ENCODE data around the gene LTF. TPM values are rescaled to one million over a fixed set of nuclear protein-coding genes. Genes with fewer than 3 reads are reported as not detected.

LTF gene
- total RNA-seq, 1 donor from 2014 or later = 14.3 TPM

DNA sequence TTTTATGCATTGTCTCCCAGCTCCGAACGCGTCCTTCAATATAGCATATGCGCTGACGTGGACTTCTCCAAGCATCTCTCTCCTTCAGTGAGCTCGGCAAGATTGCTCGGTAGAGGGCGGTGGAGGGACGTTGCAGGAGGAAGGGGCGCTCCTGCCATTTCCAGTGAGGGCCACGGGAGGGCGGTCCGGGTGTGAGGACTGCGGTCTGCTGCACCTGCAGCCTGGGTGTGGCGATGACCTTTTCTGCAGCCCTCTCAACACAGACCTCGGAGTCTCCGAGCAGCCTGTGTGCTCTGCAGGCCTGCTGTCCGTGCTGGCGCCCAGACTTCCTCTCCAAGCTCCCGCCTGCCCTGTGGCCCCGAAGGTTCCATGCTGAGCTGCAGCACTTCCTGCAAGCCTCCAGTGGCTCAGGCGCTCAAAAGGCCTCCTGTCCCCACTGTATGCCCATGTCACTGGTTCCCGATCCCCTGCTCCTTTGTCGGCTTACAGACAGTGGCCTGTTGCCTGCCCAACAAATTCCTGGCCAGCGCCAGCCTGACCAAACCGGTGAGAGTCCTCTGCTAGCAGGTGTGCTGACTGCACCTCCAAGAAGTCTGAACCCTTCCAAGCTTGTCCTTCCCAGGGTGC, 24.1 kb upstream of the LTF start:
- DNase-seq (peak; percentile 95), ATAC-seq (peak; percentile 99)
- intact Hi-C loops (cut with DNase I) = no loop called here
- TF ChIP-seq, protein P1, sequence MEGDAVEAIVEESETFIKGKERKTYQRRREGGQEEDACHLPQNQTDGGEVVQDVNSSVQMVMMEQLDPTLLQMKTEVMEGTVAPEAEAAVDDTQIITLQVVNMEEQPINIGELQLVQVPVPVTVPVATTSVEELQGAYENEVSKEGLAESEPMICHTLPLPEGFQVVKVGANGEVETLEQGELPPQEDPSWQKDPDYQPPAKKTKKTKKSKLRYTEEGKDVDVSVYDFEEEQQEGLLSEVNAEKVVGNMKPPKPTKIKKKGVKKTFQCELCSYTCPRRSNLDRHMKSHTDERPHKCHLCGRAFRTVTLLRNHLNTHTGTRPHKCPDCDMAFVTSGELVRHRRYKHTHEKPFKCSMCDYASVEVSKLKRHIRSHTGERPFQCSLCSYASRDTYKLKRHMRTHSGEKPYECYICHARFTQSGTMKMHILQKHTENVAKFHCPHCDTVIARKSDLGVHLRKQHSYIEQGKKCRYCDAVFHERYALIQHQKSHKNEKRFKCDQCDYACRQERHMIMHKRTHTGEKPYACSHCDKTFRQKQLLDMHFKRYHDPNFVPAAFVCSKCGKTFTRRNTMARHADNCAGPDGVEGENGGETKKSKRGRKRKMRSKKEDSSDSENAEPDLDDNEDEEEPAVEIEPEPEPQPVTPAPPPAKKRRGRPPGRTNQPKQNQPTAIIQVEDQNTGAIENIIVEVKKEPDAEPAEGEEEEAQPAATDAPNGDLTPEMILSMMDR (IDR thresholded peaks at IDR 0.05) = peak; percentile 97
- Histone ChIP-seq H3K4me1 (peaks cover 7% of the 10 kb centered on the region), H3K27me3 (no peaks in the 10 kb centered on the region), H3K36me3 (no peaks in the 10 kb centered on the region), H3K9me3 (no peaks in the 10 kb centered on the region), H3K27ac (no peak overlapping the region), H3K4me3 (peak overlapping the region; percentile 8)

DNA sequence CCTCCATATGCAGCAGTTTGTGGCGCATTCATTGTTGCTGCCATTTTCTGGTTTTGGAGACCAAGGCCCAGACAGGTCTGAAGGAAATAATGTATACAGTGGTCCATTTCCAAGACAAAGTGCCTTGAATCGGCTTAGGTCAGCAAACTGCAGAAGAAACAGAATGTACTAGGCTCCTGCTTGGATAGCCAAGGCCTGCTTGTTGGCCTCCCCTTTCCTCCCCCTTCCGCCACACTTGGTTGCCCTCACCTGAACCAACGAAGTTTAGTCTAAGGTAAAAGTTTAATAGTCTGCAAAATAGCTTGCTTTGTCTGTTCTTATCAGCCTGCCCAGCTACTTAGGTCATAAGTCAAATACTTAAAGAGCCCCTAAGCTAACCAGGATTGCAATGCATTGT, 21.1 kb upstream of the LTF start:
- no peak overlapping the region for H3K27ac ChIP-seq
- TF ChIP-seq, protein P1 (IDR thresholded peaks at IDR 0.05) = no peak
- no peak for ATAC-seq
- no peaks in the 10 kb centered on the region for H3K9me3 ChIP-seq
- H3K4me1 ChIP-seq = peaks cover 7% of the 10 kb centered on the region
- H3K27me3 ChIP-seq = no peaks in the 10 kb centered on the region
- no peak overlapping the region for H3K4me3 ChIP-seq
- DNase-seq = no peak
- no peaks in the 10 kb centered on the region for H3K36me3 ChIP-seq
- intact Hi-C loops (cut with DNase I) = no loop called here

DNA sequence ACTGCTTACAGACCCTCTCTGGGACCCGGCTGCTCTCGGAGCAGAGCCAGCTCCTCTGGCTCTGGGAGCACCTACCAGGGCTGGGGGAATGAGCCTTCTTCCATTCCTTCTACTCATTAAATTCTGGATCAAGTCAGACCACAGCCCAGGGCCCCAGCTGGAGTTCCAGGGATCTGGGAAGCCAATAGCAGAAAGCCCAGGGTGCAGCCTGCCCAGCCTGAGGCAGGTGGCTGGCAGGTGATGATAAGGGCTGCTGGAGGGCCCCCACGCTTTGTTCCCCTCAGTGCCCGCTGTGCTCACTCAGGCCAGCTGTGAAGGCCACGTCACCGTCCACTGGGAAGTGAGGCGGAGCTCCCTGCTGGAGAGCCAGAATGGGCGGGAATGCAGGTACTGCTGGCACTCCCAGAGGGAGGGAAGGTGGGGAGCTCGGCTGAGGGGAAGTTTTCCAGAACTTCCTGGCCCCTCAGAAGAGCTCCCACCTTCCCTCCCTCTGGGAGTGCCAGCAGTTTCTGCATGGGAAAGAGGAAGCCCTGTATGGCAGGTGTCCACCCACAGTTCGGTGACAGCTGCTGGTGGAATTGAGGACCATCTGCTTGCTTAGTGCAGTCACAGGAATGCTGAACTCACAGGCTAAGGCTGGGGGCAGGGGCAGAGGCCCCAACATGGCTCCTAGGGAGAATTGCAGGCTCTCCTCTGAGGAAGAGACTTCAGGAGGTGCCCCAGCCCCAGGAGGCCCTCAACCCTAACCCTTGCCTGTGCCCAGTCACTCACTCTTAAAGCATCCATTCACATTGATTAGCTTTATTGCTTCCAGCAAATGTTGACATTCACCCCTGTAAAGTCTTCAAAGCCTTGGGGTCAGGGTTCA, 20.4 kb upstream of the LTF start:
- Histone ChIP-seq H3K27me3 (no peaks in the 10 kb centered on the region), H3K36me3 (no peaks in the 10 kb centered on the region), H3K4me1 (peaks cover 7% of the 10 kb centered on the region), H3K4me3 (no peak overlapping the region), H3K9me3 (no peaks in the 10 kb centered on the region), H3K27ac (no peak overlapping the region)
- ATAC-seq (peak; percentile 61), DNase-seq (no peak)
- intact Hi-C loops (cut with DNase I) = no loop called here
- TF ChIP-seq, protein P1 (IDR thresholded peaks at IDR 0.05) = no peak

DNA sequence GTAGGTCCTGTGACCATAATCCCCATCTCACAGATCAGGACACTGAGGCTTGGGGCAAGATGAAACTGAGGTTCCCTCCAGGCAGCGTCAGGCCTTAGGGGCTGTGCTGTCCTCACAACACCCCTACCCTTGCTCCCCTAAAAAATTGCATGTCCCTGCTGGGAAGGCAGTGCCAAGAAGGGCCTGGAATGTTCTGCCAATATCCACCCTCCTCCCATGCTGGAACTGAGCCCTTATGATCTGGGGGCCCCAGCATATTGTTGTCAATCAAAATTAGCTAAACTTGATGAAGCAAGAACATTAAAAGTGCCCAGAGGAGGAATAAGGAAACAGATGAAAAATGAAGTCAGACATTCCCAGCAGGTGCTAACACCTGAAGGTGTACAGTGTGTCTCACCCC, 19.7 kb upstream of the LTF start:
- no peaks in the 10 kb centered on the region for H3K9me3 ChIP-seq
- no peak overlapping the region for H3K4me3 ChIP-seq
- no peaks in the 10 kb centered on the region for H3K36me3 ChIP-seq
- no peaks in the 10 kb centered on the region for H3K27me3 ChIP-seq
- ATAC-seq (no peak), DNase-seq (no peak)
- H3K27ac ChIP-seq = no peak overlapping the region
- intact Hi-C loops (cut with DNase I) = no loop called here
- H3K4me1 ChIP-seq = peaks cover 6% of the 10 kb centered on the region
- TF ChIP-seq, protein P1 (IDR thresholded peaks at IDR 0.05) = no peak

DNA sequence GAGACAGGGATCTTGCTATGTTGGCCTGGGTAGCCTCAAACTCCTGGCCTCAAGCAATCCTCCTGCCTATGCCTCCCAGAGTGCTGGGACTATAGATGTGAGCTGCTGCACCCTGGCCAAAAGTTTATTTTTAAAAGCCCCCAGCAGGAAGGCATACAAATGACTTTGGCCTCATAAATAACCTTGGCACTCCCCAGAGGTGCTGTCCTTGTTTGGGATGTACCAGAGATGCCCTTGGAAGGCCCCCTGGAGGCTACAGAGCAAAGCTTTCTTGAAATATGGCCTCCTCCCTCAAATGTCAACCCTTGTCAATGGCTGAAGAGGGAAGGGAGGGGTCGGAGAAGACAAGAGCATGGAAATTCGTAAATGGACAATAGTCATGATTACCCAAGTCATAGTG, 19.1 kb upstream of the LTF start:
- no peak for ATAC-seq
- intact Hi-C loops (cut with DNase I) = no loop called here
- DNase-seq = no peak
- no peak overlapping the region for H3K4me3 ChIP-seq
- no peaks in the 10 kb centered on the region for H3K36me3 ChIP-seq
- no peaks in the 10 kb centered on the region for H3K9me3 ChIP-seq
- TF ChIP-seq, protein P1 (IDR thresholded peaks at IDR 0.05) = no peak
- H3K27me3 ChIP-seq = no peaks in the 10 kb centered on the region
- no peak overlapping the region for H3K27ac ChIP-seq
- H3K4me1 ChIP-seq = peaks cover under 1% of the 10 kb centered on the region
